Measurements from ENCODE around the gene SH3RF3. TPM values are rescaled to one million over a fixed set of nuclear protein-coding genes. Genes with fewer than 3 reads are reported as not detected.

SH3RF3 gene
- total RNA-seq, 1 donor from 2014 or later, result 10.8 TPM

- Histone ChIP-seq H3K36me3 (no peaks in the 10 kb centered on the region), H3K4me1 (no peaks in the 10 kb centered on the region), H3K9me3 (no peaks in the 10 kb centered on the region), H3K27me3 (no peaks in the 10 kb centered on the region), H3K27ac (no peak overlapping the region), H3K4me3 (no peak overlapping the region)
- TF ChIP-seq CTCF (IDR thresholded peaks at IDR 0.05) (no peak), POLR2AphosphoS5 (IDR thresholded peaks at IDR 0.05; ENCODE audit: insufficient read depth in 1 of 2, low read depth in 1 of 2) (no peak), POLR2A (IDR thresholded peaks at IDR 0.05) (no peak)
- intact Hi-C loops (cut with DNase I), result no loop called here
- DNase-seq (ENCODE audit: extremely low spot score in 2 of 2), result no peak
Observed at GRCh38 chr2:109523536-109524361, 394.7 kb downstream of the SH3RF3 start.

GRCh38 chr2:109525836-109526235 lies 396.8 kb downstream of the SH3RF3 start:
- H3K9me3 ChIP-seq, result no peaks in the 10 kb centered on the region
- H3K4me3 ChIP-seq, result no peak overlapping the region
- DNase-seq (ENCODE audit: extremely low spot score in 2 of 2), result no peak
- no peaks in the 10 kb centered on the region for H3K36me3 ChIP-seq
- intact Hi-C loops (cut with DNase I), result no loop called here
- TF ChIP-seq POLR2AphosphoS5 (IDR thresholded peaks at IDR 0.05; ENCODE audit: insufficient read depth in 1 of 2, low read depth in 1 of 2) (no peak), CTCF (IDR thresholded peaks at IDR 0.05) (no peak), POLR2A (IDR thresholded peaks at IDR 0.05) (no peak)
- H3K27me3 ChIP-seq, result no peaks in the 10 kb centered on the region
- peaks cover 5% of the 10 kb centered on the region for H3K4me1 ChIP-seq
- no peak overlapping the region for H3K27ac ChIP-seq

GRCh38 chr2:109526442-109526970 lies 397.5 kb downstream of the SH3RF3 start:
- H3K27ac ChIP-seq, result no peak overlapping the region
- DNase-seq (ENCODE audit: extremely low spot score in 2 of 2), result no peak
- TF ChIP-seq POLR2AphosphoS5 (IDR thresholded peaks at IDR 0.05; ENCODE audit: insufficient read depth in 1 of 2, low read depth in 1 of 2) (no peak), POLR2A (IDR thresholded peaks at IDR 0.05) (no peak), CTCF (IDR thresholded peaks at IDR 0.05) (no peak)
- peaks cover 7% of the 10 kb centered on the region for H3K4me1 ChIP-seq
- no peaks in the 10 kb centered on the region for H3K36me3 ChIP-seq
- no peaks in the 10 kb centered on the region for H3K9me3 ChIP-seq
- no peak overlapping the region for H3K4me3 ChIP-seq
- H3K27me3 ChIP-seq, result no peaks in the 10 kb centered on the region
- intact Hi-C loops (cut with DNase I), result no loop called here

- Histone ChIP-seq H3K27me3 (no peaks in the 10 kb centered on the region), H3K4me3 (no peak overlapping the region), H3K9me3 (no peaks in the 10 kb centered on the region), H3K4me1 (peaks cover 7% of the 10 kb centered on the region), H3K36me3 (no peaks in the 10 kb centered on the region), H3K27ac (no peak overlapping the region)
- intact Hi-C loops (cut with DNase I), result no loop called here
- TF ChIP-seq CTCF (IDR thresholded peaks at IDR 0.05) (no peak), POLR2A (IDR thresholded peaks at IDR 0.05) (no peak), POLR2AphosphoS5 (IDR thresholded peaks at IDR 0.05; ENCODE audit: insufficient read depth in 1 of 2, low read depth in 1 of 2) (no peak)
- no peak for DNase-seq (ENCODE audit: extremely low spot score in 2 of 2)
Observed at GRCh38 chr2:109527079-109527478, 398.1 kb downstream of the SH3RF3 start.

Data from vagina (tissue), 2 donors.